NB4 (cell line): Measurements from ENCODE around the gene MAP3K21.

ENCODE experiments used
- CTCF ChIP-seq: IDR thresholded peaks from one replicate; pipeline ENCODE4 v1.5.1; 2012; ENCODE audit warnings: low read depth, low read length
- MYC ChIP-seq: IDR thresholded peaks from 2 replicates; pipeline ENCODE4 v1.6.1; 2011; ENCODE audit warnings: low read depth, low read length
- POLR2A ChIP-seq: IDR thresholded peaks from 2 replicates; pipeline ENCODE4 v1.6.1; 2011; ENCODE audit warnings: mild to moderate bottlenecking; ENCODE audit not compliant: insufficient read length; ENCODE audit errors: extremely low read depth
- TF ChIP-seq, protein P1 (sequence below): IDR thresholded peaks from 2 replicates; pipeline ENCODE4 v1.6.1; 2011; ENCODE audit warnings: low read depth, low read length

DNA sequence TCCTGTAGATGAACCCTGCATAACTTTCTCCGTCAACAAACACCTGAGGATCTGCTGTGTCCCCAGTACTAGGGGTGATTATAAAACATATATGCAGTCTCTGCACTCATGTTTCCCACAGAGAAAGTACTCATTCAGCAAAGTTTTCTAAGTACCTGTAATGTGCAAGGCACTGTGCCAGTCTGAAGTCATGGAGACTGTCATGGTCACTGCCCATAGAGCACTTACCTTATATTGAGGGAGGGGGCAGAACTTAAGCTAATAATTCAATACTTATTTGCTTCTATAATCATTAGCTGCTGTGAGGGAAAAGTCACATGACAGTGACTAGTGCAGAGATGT is 41.2 kb downstream of the MAP3K21 start:
- TF ChIP-seq CTCF (no peak), MYC (no peak), POLR2A (no peak)
- TF ChIP-seq, protein P1, sequence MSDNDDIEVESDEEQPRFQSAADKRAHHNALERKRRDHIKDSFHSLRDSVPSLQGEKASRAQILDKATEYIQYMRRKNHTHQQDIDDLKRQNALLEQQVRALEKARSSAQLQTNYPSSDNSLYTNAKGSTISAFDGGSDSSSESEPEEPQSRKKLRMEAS: no peak
